RWPE1 (cell line): ENCODE measurements around the gene SLC25A25.

Source experiments
- CTCF ChIA-PET: fragments of 350-600 bp; sonication (Branson Sonifier 250); formaldehyde crosslinking; extraction: SDS; loops from one replicate; lab custom pipeline; 2021; lab: Yijun Ruan, JAX
- POLR2A ChIA-PET: fragments of 400-600 bp; formaldehyde crosslinking; extraction: SDS; loops from one replicate; lab custom pipeline; 2020; ENCODE audit warnings: antibody characterized with exemption; ENCODE audit not compliant: low non-redundant PET; lab: Yijun Ruan, JAX
- DNase-seq: peaks from one replicate; pipeline ENCODE4 v3.0.0; 2012; ENCODE audit warnings: low spot score
- H3K27ac ChIP-seq: fragments of 450-650 bp; 2 replicates; pipeline ENCODE4 v1.5.1; 2017
- TF ChIP-seq, protein P1 (sequence below): fragments of 450-650 bp; conservative IDR thresholded peaks from 2 replicates; pipeline ENCODE4 v1.5.1; 2017; ENCODE audit warnings: low read depth, mild to moderate bottlenecking

Gene SLC25A25

GRCh38 chr9:128089299-128089698, 21.3 kb downstream of the SLC25A25 start:
- TF ChIP-seq, protein P1, sequence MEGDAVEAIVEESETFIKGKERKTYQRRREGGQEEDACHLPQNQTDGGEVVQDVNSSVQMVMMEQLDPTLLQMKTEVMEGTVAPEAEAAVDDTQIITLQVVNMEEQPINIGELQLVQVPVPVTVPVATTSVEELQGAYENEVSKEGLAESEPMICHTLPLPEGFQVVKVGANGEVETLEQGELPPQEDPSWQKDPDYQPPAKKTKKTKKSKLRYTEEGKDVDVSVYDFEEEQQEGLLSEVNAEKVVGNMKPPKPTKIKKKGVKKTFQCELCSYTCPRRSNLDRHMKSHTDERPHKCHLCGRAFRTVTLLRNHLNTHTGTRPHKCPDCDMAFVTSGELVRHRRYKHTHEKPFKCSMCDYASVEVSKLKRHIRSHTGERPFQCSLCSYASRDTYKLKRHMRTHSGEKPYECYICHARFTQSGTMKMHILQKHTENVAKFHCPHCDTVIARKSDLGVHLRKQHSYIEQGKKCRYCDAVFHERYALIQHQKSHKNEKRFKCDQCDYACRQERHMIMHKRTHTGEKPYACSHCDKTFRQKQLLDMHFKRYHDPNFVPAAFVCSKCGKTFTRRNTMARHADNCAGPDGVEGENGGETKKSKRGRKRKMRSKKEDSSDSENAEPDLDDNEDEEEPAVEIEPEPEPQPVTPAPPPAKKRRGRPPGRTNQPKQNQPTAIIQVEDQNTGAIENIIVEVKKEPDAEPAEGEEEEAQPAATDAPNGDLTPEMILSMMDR, result no peak
- DNase-seq, result no peak
- CTCF ChIA-PET, result interaction anchor here (2.4 kb wide), 1 partner anchor 28 kb away, joined by 11 read pairs; no protein-coding TSS in a partner anchor
- H3K27ac ChIP-seq, result no peak overlapping the region
- POLR2A ChIA-PET, result no interaction called here

GRCh38 chr9:128091144-128091543, 23.1 kb downstream of the SLC25A25 start:
- CTCF ChIA-PET, result interaction anchor here (0.5 to 1.1 kb wide), 5 partner anchors 17 to 210 kb away, joined by 3 read pairs; partner anchors contain the start of gene PIP5KL1
- POLR2A ChIA-PET, result no interaction called here
- TF ChIP-seq, protein P1, result no peak
- DNase-seq, result no peak
- H3K27ac ChIP-seq, result peak overlapping the region; percentile 55

DNA sequence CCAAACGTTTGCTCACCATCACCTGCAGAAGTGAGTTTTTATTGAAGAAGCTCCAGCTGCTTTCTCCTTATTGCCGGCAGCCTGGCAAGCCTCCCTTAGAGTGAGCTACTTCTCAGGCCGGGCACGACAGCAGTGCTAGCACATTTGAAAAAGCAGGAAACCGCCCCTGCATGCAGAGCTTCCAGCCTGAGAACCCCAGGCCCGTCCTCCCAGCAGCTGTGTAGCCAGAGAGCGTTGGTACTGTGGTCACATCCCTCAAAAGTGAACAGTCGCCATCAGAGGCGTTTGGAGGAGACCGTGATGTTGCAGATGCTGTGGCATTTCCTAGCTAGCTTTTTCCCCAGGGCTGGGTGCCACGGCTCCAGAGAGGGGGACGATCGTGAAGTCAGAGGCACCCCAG, 23.5 kb downstream of the SLC25A25 start:
- CTCF ChIA-PET, result interaction anchor here (1.0 to 1.1 kb wide), 2 partner anchors 17 to 26 kb away, joined by 3 read pairs; no protein-coding TSS in a partner anchor
- DNase-seq, result no peak
- H3K27ac ChIP-seq, result peak overlapping the region; percentile 55
- TF ChIP-seq, protein P1, result no peak
- POLR2A ChIA-PET, result no interaction called here

DNA sequence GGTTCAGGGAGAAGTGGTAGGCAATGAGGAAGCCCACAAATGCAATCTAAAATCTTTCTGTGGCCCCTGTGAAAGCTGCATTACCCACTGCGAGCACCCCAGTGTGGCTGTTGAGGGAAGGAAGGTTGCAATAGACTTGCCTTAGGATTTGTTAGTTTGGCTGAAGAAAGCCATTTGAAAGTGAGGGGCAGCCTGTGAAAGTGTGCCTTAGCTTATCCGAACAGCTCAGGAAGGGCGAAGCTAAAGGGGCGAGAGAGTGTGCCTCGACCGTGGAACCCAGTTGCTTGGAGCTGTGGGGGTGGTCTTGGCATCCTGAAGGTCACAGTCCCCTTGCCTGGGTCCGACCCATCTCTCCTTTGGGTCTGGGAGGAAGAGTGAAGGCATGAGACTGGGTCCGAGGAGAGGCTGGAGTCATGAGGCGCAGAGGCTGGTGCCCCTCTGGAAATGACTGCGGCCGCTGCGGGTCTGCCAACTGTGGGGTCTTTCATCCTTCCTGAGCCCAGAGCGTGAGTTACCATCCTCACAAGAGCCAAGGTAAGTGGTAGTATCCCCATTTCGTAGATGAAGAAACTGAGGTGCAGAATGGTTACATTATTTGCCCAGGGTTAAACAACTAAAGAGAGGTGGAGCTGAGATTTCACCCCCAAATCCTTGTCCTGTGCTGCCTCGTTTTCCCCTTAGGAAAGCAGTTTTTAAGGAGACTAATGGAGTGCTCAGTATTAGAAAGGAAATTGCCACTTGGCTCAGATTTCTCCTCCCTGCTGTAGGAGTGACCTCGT, 24.4 kb downstream of the SLC25A25 start:
- ChIA-PET POLR2A (interaction anchor here (0.6 kb wide), 2 partner anchors 9 to 29 kb away, joined by 3 to 7 read pairs; no protein-coding TSS in a partner anchor), CTCF (interaction anchor here (0.9 to 1.4 kb wide), 3 partner anchors 25 to 41 kb away, joined by 3 to 12 read pairs (median 4); no protein-coding TSS in a partner anchor)
- TF ChIP-seq, protein P1, result no peak
- H3K27ac ChIP-seq, result peak overlapping the region; percentile 55
- DNase-seq, result no peak

DNA sequence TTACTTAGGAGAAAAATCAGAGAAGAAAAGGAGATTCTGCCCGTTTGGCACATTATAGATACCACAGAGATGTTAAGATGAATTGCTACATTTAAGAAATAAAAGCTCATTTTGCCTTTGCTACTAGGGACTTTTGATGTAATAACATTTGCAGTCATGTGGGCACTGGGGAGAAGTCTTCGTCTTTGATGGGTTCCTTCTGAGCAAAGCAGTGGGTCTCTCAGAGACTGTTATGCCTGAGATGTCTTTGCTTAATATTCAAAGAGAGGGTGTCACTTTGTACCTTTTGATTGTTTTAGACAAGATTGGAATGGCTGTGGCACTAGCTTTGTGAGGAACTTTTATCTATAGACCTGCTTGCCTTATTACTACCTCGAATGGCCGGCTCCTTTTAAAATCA, 25.0 kb downstream of the SLC25A25 start:
- H3K27ac ChIP-seq, result peak overlapping the region; percentile 98
- POLR2A ChIA-PET, result interaction anchor here (0.6 kb wide), 2 partner anchors 10 to 29 kb away, joined by 3 to 7 read pairs; no protein-coding TSS in a partner anchor
- CTCF ChIA-PET, result interaction anchor here (0.8 to 1.4 kb wide), 4 partner anchors 8 to 41 kb away, joined by 3 to 12 read pairs (median 4); no protein-coding TSS in a partner anchor
- TF ChIP-seq, protein P1, result no peak
- DNase-seq, result no peak

DNA sequence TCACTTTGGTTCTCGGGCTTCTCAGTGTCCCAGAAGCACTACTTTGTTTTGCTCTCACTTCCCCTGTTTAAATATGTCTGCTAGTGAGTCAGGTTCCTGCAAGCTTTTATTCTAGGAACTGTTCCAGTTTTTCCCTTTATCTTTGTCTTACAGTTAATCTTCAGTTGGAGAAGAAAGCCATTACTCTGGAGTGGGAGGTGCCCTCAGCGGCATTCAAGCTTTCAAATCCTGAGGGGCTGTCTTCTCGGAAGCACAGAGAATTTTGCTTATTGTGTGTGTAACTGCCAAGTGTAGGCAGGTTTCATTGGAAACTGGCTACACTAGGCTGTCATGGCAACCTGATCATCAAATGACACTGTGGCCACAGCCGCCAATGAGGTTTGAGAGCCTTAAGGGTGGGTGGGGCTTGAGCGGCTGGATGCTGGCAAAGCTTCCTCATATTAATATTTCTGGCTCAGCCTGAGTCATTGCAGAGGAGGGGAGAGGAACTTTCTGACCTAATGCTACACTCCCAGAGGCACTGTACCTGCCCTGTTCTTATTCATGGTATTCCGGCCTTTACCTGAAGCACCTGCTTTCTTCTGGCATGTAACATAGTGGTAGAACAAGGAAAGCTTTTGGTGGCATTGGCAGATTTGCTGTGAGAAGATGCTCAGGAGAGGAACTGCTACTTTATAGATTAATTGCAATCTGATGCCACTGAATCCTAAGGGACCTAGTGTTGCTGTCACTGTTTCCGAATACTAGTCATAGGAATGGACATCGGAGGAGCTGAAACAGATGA, 26.3 kb downstream of the SLC25A25 start:
- TF ChIP-seq, protein P1, result no peak
- ChIA-PET POLR2A (interaction anchor here (0.6 kb wide), 1 partner anchor 30 kb away, joined by 7 read pairs; no protein-coding TSS in a partner anchor), CTCF (interaction anchor here (0.7 to 1.5 kb wide), 4 partner anchors 23 to 152 kb away, joined by 3 to 9 read pairs (median 4); no protein-coding TSS in a partner anchor)
- DNase-seq, result peak; percentile 99
- peak overlapping the region; percentile 98 for H3K27ac ChIP-seq
